Spleen (tissue), 7 donors: ENCODE measurements around the gene UBAP2.

Experiments
- POLR2AphosphoS5 ChIP-seq, 3 donors: sonication (generic); formaldehyde crosslinking; IDR thresholded peaks; one replicate each; pipeline ENCODE4 v1.5.1; 2017; ENCODE audit warnings: antibody characterized with exemption in 3 of 3
- TF ChIP-seq, protein P1 (sequence below), 11 experiments: fragments of 200-600 bp in 7 of 11; fragments of 450-650 bp in 4 of 11; sonication (generic) in 4 of 11; IDR thresholded peaks in 8 of 11; conservative IDR thresholded peaks in 3 of 11; 1 replicate in 7 of 11; 2 replicates in 4 of 11; pipeline versions ENCODE4 v1.4.0 to v1.8.0; 2016 to 2021; ENCODE audit warnings: antibody characterized with exemption in 11 of 11, inconsistent platforms in 4 of 11, mild to moderate bottlenecking in 1 of 11
- donor health status: DM: no; HTN: no; CAD: no; lungs with moderate emphysema.
- donor health status: DM: no; HTN: no; CAD: no.
- donor health status: DM: no; HTN: no; CAD: no.

DNA sequence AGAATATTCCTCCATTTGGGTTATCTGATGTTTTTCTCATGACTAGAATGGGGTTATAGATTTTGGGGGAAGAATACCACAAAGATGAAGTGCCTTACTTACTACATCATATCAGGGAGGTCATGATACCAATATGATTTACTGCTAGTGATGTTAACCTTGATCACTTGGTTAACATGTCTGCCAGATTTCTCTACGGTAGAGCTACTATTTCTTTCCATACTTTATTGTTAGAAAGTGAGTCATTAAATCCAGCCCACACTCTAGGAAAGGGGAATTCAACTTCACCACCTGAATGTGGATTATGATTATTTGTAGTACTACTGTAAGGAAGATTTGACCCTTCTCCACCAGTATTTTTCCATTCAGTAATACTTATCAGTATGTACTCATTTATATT lies 167.1 kb downstream of the UBAP2 start:
- TF ChIP-seq, protein P1, sequence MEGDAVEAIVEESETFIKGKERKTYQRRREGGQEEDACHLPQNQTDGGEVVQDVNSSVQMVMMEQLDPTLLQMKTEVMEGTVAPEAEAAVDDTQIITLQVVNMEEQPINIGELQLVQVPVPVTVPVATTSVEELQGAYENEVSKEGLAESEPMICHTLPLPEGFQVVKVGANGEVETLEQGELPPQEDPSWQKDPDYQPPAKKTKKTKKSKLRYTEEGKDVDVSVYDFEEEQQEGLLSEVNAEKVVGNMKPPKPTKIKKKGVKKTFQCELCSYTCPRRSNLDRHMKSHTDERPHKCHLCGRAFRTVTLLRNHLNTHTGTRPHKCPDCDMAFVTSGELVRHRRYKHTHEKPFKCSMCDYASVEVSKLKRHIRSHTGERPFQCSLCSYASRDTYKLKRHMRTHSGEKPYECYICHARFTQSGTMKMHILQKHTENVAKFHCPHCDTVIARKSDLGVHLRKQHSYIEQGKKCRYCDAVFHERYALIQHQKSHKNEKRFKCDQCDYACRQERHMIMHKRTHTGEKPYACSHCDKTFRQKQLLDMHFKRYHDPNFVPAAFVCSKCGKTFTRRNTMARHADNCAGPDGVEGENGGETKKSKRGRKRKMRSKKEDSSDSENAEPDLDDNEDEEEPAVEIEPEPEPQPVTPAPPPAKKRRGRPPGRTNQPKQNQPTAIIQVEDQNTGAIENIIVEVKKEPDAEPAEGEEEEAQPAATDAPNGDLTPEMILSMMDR (IDR thresholded peaks at IDR 0.05 in 8 of 11, conservative IDR thresholded peaks at IDR 0.05 in 3 of 11): no peak
- TF ChIP-seq POLR2AphosphoS5 (IDR thresholded peaks at IDR 0.05): no peak
